GM20000 (cell line): Measurements from ENCODE around the gene KRT2.

Source experiments
- DNase-seq: peaks from one replicate; pipeline ENCODE4 v3.0.0; 2012; ENCODE audit warnings: low spot score
- TF ChIP-seq, protein P1 (sequence below): IDR thresholded peaks from 2 replicates; pipeline ENCODE4 v1.5.1; 2012; ENCODE audit warnings: mild to moderate bottlenecking, control low read depth; ENCODE audit errors: extremely low read depth, missing control alignments

KRT2 gene

DNA sequence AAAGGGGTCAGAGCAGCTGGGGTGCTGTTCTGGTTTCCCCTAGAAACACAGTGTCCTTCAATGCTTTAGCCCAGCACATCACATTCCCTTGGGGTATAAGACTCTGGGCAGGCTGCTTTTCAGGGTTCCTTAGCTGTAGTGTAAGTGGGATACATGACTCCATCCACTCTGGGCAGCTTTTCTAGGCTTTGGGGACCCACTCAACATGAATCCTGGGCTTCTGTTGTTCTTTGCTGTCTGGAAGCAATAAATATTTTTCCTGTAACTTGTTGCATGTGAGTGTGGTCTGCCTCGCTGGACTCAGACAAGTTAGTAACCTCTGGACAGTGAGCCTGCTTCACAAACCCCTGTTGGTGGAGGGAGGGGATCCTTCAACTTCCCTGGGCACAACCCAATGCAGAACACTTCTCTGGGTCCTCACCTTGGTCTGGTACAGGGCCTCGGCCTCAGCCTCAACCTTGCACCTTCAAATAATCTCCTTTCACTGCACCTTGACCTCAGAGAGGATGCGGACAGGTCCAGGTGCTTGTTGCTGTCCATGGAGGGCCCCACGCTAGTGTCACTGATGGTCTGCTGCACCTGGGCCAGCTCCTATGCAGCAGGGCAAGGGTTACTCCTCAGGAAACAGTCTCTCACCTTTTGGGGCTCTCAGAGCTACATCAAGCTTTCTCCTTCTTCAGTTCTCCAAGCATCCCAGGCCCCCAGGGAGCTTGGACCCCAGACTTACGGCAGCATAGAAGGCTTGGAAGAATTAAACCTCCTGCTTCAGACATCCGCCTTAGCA, 20.1 kb downstream of the KRT2 start:
- TF ChIP-seq, protein P1, sequence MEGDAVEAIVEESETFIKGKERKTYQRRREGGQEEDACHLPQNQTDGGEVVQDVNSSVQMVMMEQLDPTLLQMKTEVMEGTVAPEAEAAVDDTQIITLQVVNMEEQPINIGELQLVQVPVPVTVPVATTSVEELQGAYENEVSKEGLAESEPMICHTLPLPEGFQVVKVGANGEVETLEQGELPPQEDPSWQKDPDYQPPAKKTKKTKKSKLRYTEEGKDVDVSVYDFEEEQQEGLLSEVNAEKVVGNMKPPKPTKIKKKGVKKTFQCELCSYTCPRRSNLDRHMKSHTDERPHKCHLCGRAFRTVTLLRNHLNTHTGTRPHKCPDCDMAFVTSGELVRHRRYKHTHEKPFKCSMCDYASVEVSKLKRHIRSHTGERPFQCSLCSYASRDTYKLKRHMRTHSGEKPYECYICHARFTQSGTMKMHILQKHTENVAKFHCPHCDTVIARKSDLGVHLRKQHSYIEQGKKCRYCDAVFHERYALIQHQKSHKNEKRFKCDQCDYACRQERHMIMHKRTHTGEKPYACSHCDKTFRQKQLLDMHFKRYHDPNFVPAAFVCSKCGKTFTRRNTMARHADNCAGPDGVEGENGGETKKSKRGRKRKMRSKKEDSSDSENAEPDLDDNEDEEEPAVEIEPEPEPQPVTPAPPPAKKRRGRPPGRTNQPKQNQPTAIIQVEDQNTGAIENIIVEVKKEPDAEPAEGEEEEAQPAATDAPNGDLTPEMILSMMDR, result no peak
- DNase-seq, result no peak

DNA sequence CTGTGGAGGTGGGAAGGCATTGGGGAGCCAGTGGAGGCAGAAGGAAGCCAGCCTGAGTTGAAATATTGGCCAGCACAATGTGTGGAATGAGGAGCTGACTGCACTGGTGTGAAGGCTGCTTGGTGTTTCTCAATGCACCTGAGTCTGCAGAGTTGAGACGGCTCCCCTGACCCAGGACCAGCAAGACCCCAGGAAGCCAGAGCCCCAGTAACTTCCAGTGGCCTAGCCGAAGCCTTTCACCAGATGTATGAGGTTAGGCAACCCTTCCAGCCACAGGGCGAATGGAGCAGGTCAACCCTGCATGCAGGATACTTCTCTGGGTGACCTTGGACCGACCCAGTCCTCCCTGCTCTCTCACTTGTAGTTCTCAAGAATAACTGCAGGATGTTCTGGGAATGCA, 20.7 kb downstream of the KRT2 start:
- no peak for DNase-seq
- TF ChIP-seq, protein P1, result no peak

DNA sequence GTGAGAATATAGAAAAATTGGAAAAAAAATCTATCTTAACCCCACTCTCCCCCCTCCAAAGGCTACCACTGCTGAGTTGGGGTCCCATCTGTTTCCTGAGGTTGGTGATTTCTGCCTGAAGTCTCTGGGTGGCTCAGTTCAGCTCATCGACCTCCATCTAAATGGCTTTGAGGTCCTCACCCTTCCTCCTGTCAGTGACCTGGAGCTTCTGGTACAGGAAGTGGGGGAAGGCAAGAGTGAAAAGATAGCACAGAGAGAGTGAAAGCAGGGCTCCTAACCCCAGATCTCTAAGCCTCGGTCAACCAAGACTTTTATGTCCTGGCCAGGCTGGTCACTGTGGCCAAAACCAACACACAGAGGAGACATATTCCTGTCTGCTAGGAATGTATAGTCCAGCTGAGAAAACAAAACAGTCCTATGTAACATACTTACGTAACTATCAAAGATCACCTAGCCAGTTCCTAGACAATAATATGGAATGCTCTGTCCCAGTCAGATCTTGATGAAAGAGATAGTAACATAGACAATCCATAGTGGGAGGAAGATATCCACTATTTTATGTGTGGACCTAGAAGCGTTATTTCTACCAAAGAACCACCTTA, 21.3 kb downstream of the KRT2 start:
- TF ChIP-seq, protein P1, result no peak
- DNase-seq, result no peak

DNA sequence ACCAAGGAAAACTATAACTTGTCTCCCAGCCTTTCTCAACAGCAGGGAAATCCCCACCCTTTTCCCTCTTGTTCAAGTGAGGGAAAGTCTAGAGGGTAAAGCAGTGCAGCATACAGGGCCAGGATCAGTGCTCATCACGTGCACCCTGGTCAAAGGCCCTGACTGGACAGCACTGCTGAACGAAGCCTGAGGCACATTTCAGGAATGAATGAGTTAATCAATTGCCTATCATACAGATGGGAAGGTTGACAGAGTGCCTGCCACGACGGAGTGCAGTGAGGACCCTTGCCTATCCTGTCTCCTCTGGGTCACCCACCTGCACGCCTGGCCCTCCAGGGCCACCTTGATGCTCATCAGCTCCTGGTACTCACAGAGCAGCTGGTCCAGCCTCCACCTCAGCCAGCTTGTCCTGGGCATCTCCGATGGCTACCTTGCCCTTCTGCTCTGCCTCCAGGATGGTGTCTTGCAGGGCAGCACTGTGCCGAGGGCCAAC, 22.0 kb downstream of the KRT2 start:
- DNase-seq, result no peak
- TF ChIP-seq, protein P1, result no peak

DNA sequence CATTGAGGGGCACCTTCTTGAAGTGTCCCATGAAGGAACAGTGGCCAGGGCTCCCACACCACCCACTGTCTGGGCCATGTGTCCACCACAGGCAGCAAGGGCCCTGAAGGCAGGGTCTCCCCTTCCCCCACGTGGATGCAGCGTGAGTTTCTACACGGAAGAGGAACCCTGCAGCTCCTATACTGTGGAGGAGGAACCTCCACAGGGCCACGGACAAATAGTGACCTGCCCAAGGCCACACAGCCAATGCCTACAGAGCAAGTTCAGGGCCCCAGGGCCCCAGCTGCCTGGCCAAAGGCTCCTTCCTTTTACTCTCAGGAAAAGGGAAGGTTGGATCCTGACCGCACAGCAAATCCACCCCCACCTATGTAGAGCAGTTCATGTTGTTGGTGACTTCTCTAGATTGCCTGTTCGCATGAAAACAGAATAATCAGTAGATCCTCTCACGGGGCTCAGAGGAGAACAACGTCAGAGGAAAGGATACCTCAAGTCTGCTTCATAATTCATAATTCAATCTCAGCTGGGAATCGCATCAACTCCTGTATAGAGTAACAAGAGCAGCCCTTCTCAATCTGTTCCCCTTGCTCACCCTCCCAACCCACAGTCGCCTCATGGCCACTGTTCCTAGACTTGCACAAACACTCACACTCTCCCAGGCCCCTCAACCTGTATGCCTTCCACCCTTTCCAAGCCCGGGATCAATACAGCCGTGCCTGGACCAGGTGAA, 22.6 kb downstream of the KRT2 start:
- TF ChIP-seq, protein P1, result no peak
- no peak for DNase-seq

DNA sequence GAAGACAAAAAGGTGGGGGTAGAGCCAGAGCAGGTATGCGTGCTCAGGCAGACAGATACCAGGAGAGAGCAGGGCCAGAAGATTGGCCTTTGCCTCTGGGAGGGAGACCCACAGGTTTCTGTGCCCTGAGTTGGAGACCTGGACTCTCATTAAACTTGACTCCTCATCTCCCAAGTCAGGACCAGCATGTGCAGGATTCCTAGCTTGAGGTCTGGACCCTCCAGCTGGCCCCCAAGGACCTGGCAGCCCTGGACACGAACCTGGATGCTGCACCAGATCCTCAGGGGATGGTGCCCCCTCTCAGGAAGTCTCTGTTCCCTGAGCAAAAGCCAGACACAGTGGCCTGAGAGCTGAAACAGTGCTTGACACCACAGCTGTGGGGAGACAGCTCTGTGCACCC, 23.2 kb downstream of the KRT2 start:
- TF ChIP-seq, protein P1, result no peak
- no peak for DNase-seq

DNA sequence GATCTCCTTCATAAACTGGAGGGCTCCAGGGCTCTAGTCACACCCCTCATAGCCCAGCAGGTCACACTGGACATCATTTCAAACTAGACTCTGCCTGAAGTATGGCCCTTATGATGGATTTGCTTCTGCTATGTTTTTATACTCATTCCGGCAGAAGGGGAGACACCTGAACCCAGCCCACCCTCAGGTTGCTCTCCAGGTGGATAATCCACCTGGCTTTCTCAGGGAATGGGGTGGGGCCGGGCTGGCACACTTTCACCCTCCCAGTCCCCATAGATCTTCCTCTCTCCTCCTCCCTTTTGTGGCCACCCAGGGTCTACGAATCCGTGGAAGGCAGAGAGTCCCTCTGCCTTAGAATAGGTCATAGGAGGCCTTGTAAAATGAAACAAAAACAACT, 23.9 kb downstream of the KRT2 start:
- TF ChIP-seq, protein P1, result no peak
- no peak for DNase-seq
